A673 (cell line): ENCODE measurements around the gene KCNB1. TPM values are rescaled to one million over a fixed set of nuclear protein-coding genes. Genes with fewer than 3 reads are reported as not detected.

Experiments
- BruUV-seq: library from RNA; stranded (reverse); fragments of 400-500 nt; replicated peaks from 2 replicates; lab custom pipeline; 2021; lab: Mats Ljungman, UMichigan
- CTCF ChIA-PET: fragments of 300-600 bp; sonication (Branson Sonifier 250); formaldehyde crosslinking; loops from one replicate; lab custom pipeline; 2022; ENCODE audit warnings: antibody characterized with exemption; lab: Charles Lee
- POLR2A ChIA-PET: fragments of 300-600 bp; sonication (Branson Sonifier 250); formaldehyde crosslinking; loops from one replicate; lab custom pipeline; 2022; ENCODE audit warnings: antibody characterized with exemption; ENCODE audit not compliant: low non-redundant PET; lab: Charles Lee
- DNase-seq: peaks from one replicate; pipeline ENCODE4 v3.0.0-alpha.2; 2015; ENCODE audit warnings: low spot score
- H3K27ac ChIP-seq: fragments of 200-600 bp; sonication (generic); 2 replicates; pipeline ENCODE4 v1.5.1; 2016; ENCODE audit warnings: mixed run types, low read depth, mild to moderate bottlenecking, mixed read lengths, antibody characterized with exemption, low read length; ENCODE audit not compliant: poor library complexity, severe bottlenecking
- H3K27me3 ChIP-seq: fragments of 200-600 bp; sonication (generic); replicated peaks from 2 replicates; pipeline ENCODE4 v1.6.1; 2017; ENCODE audit warnings: mixed run types, low read depth, mild to moderate bottlenecking, mixed read lengths, antibody characterized with exemption, low read length; ENCODE audit not compliant: insufficient read depth, poor library complexity
- H3K36me3 ChIP-seq: fragments of 200-600 bp; sonication (generic); 2 replicates; pipeline ENCODE4 v1.6.1; 2016; ENCODE audit warnings: mixed run types, mild to moderate bottlenecking, mixed read lengths, antibody characterized with exemption, low read length; ENCODE audit not compliant: insufficient read depth, poor library complexity, severe bottlenecking
- H3K4me1 ChIP-seq: fragments of 200-600 bp; sonication (generic); 2 replicates; pipeline ENCODE4 v1.6.1; 2017; ENCODE audit warnings: mixed run types, mild to moderate bottlenecking, mixed read lengths, antibody characterized with exemption, low read length; ENCODE audit not compliant: insufficient read depth, poor library complexity, severe bottlenecking
- H3K4me3 ChIP-seq: fragments of 200-600 bp; sonication (generic); 2 replicates; pipeline ENCODE4 v1.5.1; 2016; ENCODE audit warnings: low read depth, mixed run types, mild to moderate bottlenecking, mixed read lengths, low read length; ENCODE audit not compliant: poor library complexity, severe bottlenecking
- H3K9me3 ChIP-seq: fragments of 200-600 bp; sonication (generic); 2 replicates; pipeline ENCODE4 v1.6.1; 2016; ENCODE audit warnings: mixed run types, low read depth, mild to moderate bottlenecking, mixed read lengths, antibody characterized with exemption, low read length; ENCODE audit not compliant: poor library complexity, severe bottlenecking
- CTCF ChIP-seq: fragments of 300-800, 200-600 bp; sonication (generic); conservative IDR thresholded peaks from 2 replicates; pipeline ENCODE4 v1.5.1; 2017; ENCODE audit warnings: low read depth, mild to moderate bottlenecking, antibody characterized with exemption, low read length, moderate library complexity, mixed read lengths
- EZH2 ChIP-seq: fragments of 200-600 bp; sonication (generic); IDR thresholded peaks from 2 replicates; pipeline ENCODE4 v1.6.1; 2017; ENCODE audit warnings: borderline replicate concordance, low read depth, mild to moderate bottlenecking, mixed read lengths, antibody characterized with exemption, low read length; ENCODE audit not compliant: poor library complexity, severe bottlenecking
- intact Hi-C: fragments of 100-400 bp; cut with micrococcal nuclease; formaldehyde crosslinking; loops from one replicate; pipeline ENCODE4 v1.10.0; 2022; ENCODE audit not compliant: unreplicated experiment
- total RNA-seq: library from RNA; stranded (reverse); gene quantifications from 2 replicates; pipeline ENCODE4 v1.2.3, GENCODE V29; 2021

KCNB1 gene
- total RNA-seq, 1 experiment from 2014 or later, result not detected

- Histone ChIP-seq H3K36me3 (no peaks in the 10 kb centered on the region), H3K4me3 (no peak overlapping the region), H3K9me3 (no peaks in the 10 kb centered on the region), H3K27me3 (peaks cover 15% of the 10 kb centered on the region), H3K27ac (no peak overlapping the region), H3K4me1 (no peaks in the 10 kb centered on the region)
- no peak for TF ChIP-seq EZH2
- no peak for TF ChIP-seq CTCF
- POLR2A ChIA-PET, result no interaction called here
- intact Hi-C loops, result no loop called here
- BruUV-seq, result no TSS peak
- CTCF ChIA-PET, result interaction anchor here (0.6 kb wide), 1 partner anchor 99 kb away, joined by 3 read pairs; no protein-coding TSS in a partner anchor
- no peak for DNase-seq
These were observed 73.0 kb downstream of the KCNB1 start for GRCh38 chr20:49409302-49409974.

- no TSS peak for BruUV-seq
- Histone ChIP-seq H3K4me3 (no peak overlapping the region), H3K4me1 (no peaks in the 10 kb centered on the region), H3K27ac (no peak overlapping the region), H3K27me3 (peaks cover 6% of the 10 kb centered on the region), H3K9me3 (no peaks in the 10 kb centered on the region), H3K36me3 (no peaks in the 10 kb centered on the region)
- DNase-seq, result no peak
- ChIA-PET CTCF (no interaction called here), POLR2A (no interaction called here)
- TF ChIP-seq CTCF (no peak), EZH2 (no peak)
- intact Hi-C loops, result no loop called here
These were observed 73.9 kb downstream of the KCNB1 start for GRCh38 chr20:49408509-49409104.

GRCh38 chr20:49406666-49407065, 75.8 kb downstream of the KCNB1 start:
- Histone ChIP-seq H3K36me3 (no peaks in the 10 kb centered on the region), H3K9me3 (no peaks in the 10 kb centered on the region), H3K4me3 (no peak overlapping the region), H3K27me3 (no peaks in the 10 kb centered on the region), H3K27ac (no peak overlapping the region), H3K4me1 (no peaks in the 10 kb centered on the region)
- BruUV-seq, result no TSS peak
- intact Hi-C loops, result no loop called here
- POLR2A ChIA-PET, result no interaction called here
- CTCF ChIA-PET, result no interaction called here
- TF ChIP-seq EZH2 (no peak), CTCF (no peak)
- DNase-seq, result no peak
